ENCODE results near the gene NCKAP5.

The NCKAP5 gene

DNA sequence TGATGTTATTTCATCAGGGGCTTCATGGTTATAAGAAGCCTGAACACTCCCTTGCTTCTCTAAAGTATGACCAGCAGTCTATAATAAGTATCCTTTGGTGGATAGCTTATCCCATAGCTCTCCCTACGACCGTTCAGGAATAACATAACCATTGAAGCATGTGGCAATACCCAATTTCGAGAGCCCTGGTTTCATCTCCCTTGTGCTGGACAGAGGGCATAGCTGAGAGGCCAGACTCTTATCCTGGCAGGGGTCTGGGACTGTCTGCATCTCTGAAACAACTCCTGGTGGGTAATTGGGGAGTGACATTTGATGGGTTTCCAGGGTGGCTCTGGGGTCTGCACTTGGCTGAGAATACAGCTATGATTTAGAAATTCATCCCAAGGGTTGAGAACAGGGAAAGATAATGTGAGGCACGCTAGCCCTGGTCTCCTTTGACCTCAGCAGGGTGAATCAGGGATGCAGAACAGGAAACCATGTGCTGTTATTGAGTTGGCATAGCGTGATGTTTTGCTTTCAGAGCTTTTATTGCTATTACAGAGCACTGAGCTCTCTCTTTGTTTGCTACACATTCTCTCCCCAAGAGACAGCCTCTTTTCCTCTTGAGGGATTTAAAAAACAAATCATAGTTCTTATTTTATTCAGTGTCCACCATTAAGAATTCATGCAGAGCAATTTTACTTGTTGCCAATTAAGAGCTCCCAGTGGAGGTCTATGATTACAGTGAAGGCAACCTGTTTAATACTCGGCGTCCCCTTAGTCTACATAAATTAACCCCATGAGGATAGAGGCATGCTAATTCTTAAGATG lies 274.5 kb downstream of the NCKAP5 start:
- in situ Hi-C loops (cut with MboI; ENCODE audit: low sequenced_read_pairs, unreplicated experiment) = no loop called here
- TF ChIP-seq, protein P1, sequence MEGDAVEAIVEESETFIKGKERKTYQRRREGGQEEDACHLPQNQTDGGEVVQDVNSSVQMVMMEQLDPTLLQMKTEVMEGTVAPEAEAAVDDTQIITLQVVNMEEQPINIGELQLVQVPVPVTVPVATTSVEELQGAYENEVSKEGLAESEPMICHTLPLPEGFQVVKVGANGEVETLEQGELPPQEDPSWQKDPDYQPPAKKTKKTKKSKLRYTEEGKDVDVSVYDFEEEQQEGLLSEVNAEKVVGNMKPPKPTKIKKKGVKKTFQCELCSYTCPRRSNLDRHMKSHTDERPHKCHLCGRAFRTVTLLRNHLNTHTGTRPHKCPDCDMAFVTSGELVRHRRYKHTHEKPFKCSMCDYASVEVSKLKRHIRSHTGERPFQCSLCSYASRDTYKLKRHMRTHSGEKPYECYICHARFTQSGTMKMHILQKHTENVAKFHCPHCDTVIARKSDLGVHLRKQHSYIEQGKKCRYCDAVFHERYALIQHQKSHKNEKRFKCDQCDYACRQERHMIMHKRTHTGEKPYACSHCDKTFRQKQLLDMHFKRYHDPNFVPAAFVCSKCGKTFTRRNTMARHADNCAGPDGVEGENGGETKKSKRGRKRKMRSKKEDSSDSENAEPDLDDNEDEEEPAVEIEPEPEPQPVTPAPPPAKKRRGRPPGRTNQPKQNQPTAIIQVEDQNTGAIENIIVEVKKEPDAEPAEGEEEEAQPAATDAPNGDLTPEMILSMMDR (IDR thresholded peaks at IDR 0.05; ENCODE audit: borderline replicate concordance, control extremely low read depth, extremely low read depth, insufficient read depth, missing control alignments) = no peak
- no peak for DNase-seq (ENCODE audit: low spot score)

DNA sequence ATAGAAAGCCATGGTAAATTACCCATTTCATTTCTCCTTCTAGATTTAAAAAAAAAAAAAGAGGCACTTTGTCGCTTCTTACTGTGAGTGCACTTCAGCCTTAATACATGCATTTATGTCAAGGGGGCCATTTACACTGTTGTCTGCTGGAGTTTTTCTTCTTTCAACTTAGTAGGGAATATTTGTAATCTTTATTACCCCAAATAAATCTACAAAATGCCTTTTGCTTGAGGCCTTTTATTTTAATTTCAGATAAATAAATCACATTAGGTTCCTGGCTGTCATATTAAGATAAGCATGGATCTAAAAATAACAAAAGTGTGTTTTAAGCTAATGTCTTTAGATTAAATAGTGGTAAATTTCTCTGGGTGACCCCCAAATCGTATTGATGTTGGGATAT lies 276.0 kb downstream of the NCKAP5 start:
- in situ Hi-C loops (cut with MboI; ENCODE audit: low sequenced_read_pairs, unreplicated experiment) = no loop called here
- DNase-seq (ENCODE audit: low spot score) = no peak
- TF ChIP-seq, protein P1 (IDR thresholded peaks at IDR 0.05; ENCODE audit: borderline replicate concordance, control extremely low read depth, extremely low read depth, insufficient read depth, missing control alignments) = no peak

DNA sequence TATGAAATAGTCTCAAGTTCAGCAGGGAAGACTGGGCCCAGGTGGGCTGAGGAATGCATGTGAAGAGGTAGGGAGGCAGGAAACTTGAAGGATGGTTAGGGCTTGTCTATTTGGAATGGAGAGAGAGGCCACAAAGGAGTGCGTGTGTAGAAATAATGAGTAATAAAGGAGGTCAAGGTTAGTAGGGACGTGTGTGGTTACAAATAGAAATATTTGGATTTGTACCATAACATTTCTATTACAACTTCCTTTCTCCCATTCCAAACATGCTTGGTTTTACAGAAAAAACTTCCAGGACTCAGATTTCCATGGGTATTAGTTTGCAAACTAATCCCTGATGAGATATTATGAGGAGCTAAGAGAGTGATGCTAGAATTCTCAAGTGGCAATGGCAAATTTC lies 280.6 kb downstream of the NCKAP5 start:
- DNase-seq (ENCODE audit: low spot score) = no peak
- TF ChIP-seq, protein P1 (IDR thresholded peaks at IDR 0.05; ENCODE audit: borderline replicate concordance, control extremely low read depth, extremely low read depth, insufficient read depth, missing control alignments) = no peak
- in situ Hi-C loops (cut with MboI; ENCODE audit: low sequenced_read_pairs, unreplicated experiment) = no loop called here

DNA sequence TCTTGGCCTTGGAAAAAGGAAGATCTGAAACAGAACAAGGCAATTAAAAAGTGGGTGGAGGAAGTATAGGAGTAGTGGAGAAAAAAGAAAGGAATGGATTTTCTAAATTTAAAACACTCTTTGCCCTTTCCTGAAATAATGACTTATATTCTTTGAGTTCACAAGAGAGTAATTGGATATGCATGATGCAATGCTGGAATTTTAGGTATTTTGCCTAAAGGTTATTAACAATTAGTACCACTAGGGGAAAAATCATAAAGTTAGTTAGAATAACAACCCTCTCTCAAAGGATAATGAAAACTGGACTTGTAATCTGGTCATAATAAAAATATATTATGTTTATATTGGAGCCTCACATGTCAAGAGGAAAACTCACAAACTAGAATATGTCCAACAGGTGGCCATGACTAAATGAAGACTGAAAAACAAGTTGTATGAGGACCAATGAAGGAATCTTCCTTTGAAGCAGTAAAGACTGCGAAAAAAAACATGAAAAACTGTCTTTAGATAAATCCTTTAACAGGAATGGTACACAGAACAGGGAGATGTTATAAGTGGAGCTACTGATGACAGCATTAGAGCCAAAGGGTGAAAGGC lies 281.8 kb downstream of the NCKAP5 start:
- in situ Hi-C loops (cut with MboI; ENCODE audit: low sequenced_read_pairs, unreplicated experiment) = no loop called here
- TF ChIP-seq, protein P1 (IDR thresholded peaks at IDR 0.05; ENCODE audit: borderline replicate concordance, control extremely low read depth, extremely low read depth, insufficient read depth, missing control alignments) = no peak
- DNase-seq (ENCODE audit: low spot score) = no peak

DNA sequence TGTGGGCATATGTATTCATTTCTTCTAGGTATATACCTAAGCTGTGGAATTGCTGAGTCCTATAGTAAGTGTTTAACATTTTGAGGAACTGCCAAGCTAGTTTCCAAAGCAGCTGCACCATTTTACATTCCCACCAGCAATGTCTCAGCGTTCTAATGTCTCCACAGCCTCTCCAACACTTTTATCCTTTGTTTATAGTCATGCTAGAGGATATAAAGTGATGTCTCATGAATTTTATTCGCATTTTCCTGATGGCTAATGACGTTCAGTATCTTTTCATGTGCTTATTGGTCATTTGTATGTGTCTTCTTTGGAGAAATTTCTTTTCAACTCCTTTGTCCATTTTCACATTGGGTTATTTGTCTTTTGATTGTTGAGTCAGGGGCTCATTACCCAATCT lies 295.2 kb downstream of the NCKAP5 start:
- DNase-seq (ENCODE audit: low spot score) = no peak
- TF ChIP-seq, protein P1 (IDR thresholded peaks at IDR 0.05; ENCODE audit: borderline replicate concordance, control extremely low read depth, extremely low read depth, insufficient read depth, missing control alignments) = no peak
- in situ Hi-C loops (cut with MboI; ENCODE audit: low sequenced_read_pairs, unreplicated experiment) = no loop called here

DNA sequence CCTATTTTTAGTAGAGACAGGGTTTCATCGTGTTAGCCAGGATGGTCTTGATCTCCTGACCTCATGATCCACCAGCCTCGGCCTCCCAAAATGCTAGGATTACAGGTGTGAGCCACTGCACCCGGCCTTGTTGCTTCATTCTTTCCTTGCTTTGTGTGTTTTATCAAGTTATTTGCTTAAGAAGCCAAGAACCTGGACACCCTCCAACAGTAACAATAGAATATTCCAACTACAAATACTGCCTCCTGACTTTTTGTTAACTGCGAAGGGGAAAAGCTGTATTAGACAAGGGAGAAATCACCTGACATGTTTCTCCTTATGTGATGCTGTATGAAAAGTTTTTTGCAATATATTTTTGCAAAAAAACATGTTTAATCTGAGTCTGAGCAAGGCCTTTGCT lies 297.2 kb downstream of the NCKAP5 start:
- no peak for DNase-seq (ENCODE audit: low spot score)
- TF ChIP-seq, protein P1 (IDR thresholded peaks at IDR 0.05; ENCODE audit: borderline replicate concordance, control extremely low read depth, extremely low read depth, insufficient read depth, missing control alignments) = no peak
- in situ Hi-C loops (cut with MboI; ENCODE audit: low sequenced_read_pairs, unreplicated experiment) = no loop called here
